ACHN (cell line): ENCODE measurements around the gene SRMS.
"Not testable (repeated sequence)": the region's sequence is repeated elsewhere in the genome, so short reads cannot be mapped to it uniquely, and the experiment has no call there.

Experiments used
- DNase-seq: peaks from one replicate; pipeline ENCODE4 v3.0.0-alpha.2; 2015
- in situ Hi-C: cut with HindIII; loops from 2 replicates; pipeline ENCODE4 v1.10.0; 2017; ENCODE audit warnings: low sequenced_read_pairs, low pct_ligation_motif_present, low pct_unique_long_range_greater_than_20kb

SRMS gene

DNA sequence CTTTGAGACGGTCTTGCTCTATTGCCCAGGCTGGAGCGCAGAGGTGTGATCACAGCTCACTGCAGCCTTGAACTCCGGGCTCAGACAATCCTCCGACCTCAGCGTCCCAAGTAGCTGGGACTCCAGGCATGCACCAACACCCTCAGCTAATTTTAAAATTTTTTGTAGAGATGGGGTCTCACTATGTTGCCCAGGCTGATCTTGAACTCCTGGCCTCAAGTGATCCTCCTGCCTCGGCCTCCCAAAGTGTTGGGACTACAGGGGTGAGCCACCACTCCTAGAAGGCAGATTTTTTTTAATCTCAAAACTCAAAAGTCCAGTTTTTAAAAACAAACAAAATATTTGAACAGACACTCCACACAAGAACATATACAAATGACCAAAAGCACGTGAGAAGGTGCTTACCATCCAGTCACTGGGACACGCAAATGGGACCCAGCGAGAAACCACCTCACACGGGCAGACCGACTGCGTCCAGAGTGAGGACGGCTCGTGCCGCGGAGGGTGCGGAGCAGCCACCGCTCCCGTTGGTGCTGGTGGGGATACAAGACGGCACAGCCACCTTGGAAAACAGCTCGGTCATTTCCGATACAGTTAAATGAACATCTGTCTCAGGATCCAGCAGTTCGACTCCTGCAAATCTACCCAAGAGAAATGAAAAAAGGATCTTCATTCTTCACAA lies 35.0 kb upstream of the SRMS start:
- in situ Hi-C loops = loop anchor here (25.0 kb wide), 1 partner anchor 280 kb away; the partner anchor contains the start of genes ABHD16B and TPD52L2
- no peak for DNase-seq

- DNase-seq = peak; percentile 56
- in situ Hi-C loops = loop anchor here (25.0 kb wide), 1 partner anchor 281 kb away; the partner anchor contains the start of genes ABHD16B and TPD52L2
These were observed 33.4 kb upstream of the SRMS start for GRCh38 chr20:63580796-63581461.

GRCh38 chr20:63579017-63579694 lies 31.6 kb upstream of the SRMS start:
- in situ Hi-C loops = loop anchor here (25.0 kb wide), 1 partner anchor 283 kb away; the partner anchor contains the start of genes ABHD16B and TPD52L2
- DNase-seq = no peak

DNA sequence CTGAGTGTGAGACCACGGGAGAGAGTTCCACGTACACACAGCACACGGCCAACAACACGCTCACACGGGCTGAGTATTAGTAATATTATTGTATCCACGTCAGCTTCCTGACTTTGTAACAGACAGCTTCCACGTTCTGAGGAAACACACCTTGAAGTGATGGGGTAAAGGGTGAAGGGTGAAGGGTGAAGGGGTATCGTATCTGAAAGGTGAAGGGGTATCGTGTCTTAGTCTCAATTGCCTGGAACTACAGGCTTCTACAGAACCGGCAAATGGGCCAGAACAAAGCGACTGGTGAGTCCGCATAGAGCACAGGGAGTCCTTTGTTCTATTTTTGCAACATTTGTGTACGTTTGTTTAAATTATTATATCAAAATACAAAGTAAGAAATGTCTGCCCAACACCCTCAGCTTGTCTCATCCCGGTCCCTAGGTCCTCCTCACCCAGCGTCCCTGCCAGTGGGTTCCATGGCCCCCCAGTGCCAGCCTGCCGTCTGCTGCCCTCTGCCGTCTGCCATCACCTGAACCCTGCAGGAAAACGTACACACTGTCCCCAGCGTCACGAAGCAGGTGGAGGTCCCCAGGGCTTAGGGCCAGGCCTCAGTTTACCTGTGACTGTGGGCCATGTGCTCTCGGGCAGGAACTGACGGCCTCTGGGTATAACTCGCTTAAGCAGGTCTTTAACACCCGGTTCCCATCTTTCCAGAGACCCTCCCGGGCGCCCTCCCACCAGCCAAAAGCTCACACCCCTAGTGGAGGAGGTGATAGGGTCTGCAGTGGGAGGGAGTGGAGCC lies 30.9 kb upstream of the SRMS start:
- in situ Hi-C loops = loop anchor here (25.0 kb wide), 1 partner anchor 284 kb away; the partner anchor contains the start of genes ABHD16B and TPD52L2

DNA sequence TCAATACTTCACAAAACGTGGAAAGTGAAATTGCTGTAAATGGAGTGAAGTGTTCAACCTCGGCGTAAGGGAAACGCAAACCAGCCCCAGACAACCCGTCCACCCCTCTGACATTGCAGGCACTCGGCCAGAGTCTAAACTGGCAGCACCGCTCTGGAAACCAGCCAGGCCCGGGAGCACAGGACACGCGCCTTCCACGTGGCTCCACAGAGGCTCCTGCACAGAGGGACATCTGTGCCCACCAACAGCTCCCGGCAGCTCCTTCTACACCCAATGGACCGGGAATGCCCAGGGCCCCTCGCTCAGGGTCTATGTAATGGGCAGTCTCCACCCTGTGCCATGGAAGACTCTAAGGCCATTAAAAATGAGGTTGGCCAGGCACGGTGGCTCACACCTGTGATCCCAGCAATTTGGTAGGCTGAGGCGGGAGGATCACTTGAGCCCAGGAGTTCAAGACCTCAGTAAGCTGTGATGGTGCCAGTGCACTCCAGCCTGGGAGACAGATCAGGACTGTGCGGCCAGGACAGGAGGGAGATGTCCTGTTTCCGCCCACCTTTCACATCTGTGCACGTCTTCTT lies 29.9 kb upstream of the SRMS start:
- DNase-seq = no peak
- in situ Hi-C loops = loop anchor here (25.0 kb wide), 1 partner anchor 285 kb away; the partner anchor contains the start of genes ABHD16B and TPD52L2

More for the DNA sequence above, 30.9 kb upstream of the SRMS start:
- no peak for DNase-seq

DNA sequence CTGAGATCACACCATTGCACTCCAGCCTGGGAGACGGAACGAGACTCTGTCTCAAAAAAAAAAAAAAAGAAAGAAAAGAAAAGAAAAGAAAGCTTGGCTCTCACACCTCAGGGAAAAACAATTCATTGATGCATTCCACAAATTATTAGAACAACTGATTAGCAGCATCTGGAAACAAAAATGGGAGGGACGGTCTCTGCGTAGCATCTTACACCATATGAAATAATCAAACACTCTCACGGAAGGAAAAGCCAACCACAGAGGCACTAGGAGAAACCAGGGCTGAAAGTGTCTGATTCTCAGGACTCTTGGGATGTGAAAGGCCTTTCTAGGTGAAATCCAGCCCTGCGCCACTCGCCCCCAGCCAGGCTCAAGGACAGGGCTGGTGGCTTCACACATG lies 28.8 kb upstream of the SRMS start:
- no peak for DNase-seq
- in situ Hi-C loops = loop anchor here (25.0 kb wide), 1 partner anchor 286 kb away; the partner anchor contains the start of genes ABHD16B and TPD52L2

DNA sequence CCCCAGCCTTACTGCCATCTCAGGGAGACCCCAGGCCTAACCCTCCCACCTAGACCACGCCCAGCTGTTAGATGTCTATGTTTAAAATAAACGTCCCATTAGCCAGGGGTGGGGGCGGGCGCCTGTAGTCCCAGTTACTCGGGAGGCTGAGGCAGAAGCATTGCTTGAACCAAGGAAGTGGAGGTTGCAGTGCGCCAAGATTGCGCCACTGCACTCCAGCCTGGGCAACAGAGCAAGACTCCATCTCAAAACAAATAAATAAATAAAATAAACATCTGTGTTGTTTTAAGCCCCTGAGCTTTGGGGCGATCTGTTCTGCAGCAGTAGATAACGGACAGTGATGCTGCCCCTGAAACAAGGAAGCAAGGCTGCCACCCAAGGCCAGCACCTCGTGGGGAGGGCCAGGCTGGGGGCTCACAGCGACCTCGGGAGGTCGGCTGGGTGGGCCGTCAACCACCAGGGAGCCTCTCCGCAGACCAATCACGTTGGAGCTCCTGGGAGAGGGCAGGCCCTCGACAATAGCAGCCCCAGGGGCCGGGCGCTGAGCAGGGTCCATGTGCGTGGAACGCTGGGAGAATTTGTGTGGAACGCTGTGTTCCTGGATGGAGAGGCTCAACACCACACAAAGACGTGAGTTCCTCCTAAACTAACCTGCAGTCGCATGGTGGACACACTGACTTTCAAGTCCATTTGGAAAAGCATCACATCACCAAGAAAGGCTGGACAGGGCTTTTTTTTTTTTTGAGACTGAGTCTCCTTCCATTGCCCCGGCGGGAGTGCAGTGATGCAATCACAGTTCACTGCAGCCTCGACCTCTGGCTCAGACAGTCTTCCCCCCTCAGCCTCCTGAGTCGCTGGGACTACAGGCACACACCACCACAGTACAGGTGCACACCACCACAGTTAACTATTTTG lies 27.5 kb upstream of the SRMS start:
- in situ Hi-C loops = loop anchor here (25.0 kb wide), 1 partner anchor 287 kb away; the partner anchor contains the start of genes ABHD16B and TPD52L2
- no peak for DNase-seq

GRCh38 chr20:63574156-63574828 lies 26.7 kb upstream of the SRMS start, which contains the start of gene HELZ2:
Gene HELZ2 (minus strand): TSS chr20:63574239. CDS start chr20:63572385, 1,854 bp downstream.
- peak; percentile 70 for DNase-seq
- in situ Hi-C loops = no loop called here

DNA sequence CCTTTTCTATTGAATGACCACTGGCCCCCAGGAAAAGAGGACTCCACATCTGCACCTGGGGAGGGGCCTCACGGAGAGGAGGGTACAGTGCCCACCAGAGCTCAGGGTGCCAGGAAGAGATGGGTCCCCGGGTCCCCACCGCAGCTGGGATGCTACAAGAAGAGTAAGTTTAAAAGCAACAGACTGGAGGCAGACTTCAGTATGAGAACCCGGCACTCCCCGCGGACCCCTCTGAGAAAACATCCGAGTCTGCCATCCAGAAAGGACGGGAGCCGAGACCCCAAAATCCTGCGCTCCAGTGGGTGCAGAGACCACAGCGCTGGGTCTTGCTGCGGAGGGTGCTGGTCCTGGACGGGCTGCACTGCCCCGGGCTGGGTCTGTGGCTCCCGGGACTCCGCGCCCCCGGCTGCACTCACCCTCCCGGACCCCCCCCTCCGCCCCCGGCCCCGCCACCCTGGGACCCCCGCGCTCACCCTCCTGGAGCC lies 26.1 kb upstream of the SRMS start:
- in situ Hi-C loops = no loop called here
- no peak for DNase-seq

GRCh38 chr20:63572788-63573646 lies 25.5 kb upstream of the SRMS start:
- peak; percentile 10 for DNase-seq
- in situ Hi-C loops = no loop called here

- DNase-seq = no peak
- in situ Hi-C loops = no loop called here
These were observed 24.7 kb upstream of the SRMS start for GRCh38 chr20:63572071-63572787.

- DNase-seq, in situ Hi-C loops: not testable (repeated sequence)
These were observed 23.5 kb upstream of the SRMS start for GRCh38 chr20:63571087-63571478.

DNA sequence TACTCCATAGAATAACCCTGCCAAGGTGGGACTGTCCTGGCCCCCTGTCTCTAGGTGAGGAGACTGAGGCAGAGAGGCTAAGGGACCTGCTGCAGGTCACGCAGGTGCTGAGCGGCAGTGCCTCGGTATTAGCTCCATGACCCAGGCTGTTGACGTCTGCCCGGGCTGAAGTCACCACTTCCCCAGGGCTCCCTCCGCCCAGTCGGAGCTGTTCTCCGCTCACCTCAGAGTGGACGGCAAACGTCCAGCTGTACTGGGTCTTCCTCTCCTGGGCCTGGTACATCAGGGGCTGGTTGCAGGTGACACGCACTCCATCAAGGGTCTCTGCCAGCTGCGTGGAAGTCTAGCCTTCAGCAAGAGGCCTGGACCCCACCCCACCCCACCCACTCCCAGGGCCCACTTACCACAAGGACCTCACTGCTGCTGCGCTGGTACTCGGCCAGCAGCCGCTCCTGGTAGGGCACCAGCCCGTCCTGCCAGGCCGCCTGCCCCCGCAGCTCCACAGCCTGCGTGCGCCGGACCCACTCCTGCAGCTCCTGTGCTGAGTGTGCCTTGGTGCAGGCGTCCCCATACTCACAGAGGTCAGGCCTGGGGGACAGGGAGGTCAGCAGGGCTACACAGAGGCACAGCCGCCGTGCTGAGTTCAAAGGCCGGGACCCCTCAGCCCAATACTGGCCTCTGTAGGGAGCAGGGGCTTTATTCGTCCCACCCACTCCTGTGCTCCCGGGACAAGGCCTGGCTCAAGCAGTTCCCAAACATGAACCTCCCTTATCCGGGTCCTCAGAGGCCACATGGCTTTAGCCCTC lies 22.9 kb upstream of the SRMS start:
- DNase-seq = no peak
- in situ Hi-C loops = no loop called here
